Uterine smooth muscle cell (primary cell): Measurements from ENCODE around the gene SCEL. TPM values are rescaled to one million over a fixed set of nuclear protein-coding genes. Genes with fewer than 3 reads are reported as not detected.

Experiments used
- total RNA-seq: library from RNA; depleted of rRNA; stranded (reverse); fragments of >200 nt; gene quantifications from 2 replicates; pipeline ENCODE4 v1.2.3, GENCODE V29; 2014

The SCEL gene
- not detected in 2 replicates for total RNA-seq

GRCh38 chr13:77535448-77535847 is at the start of gene SCEL:
TSS of gene SCEL (plus strand) at chr13:77535706. CDS start at chr13:77555876, 20,170 bp downstream.

Other genes with a start within 250 kb of the SCEL start
- gene MYCBP2, start 208.6 kb upstream of the SCEL start, total RNA-seq: 108 and 112 TPM in 2 replicates
- 1.1 and 1.4 TPM in 2 replicates for gene SLAIN1, start 162.0 kb downstream of the SCEL start, total RNA-seq